Stimulated activated CD4-positive, alpha-beta T cell treated with anti-CD3 and anti-CD28 coated beads, Interleukin-12 subunit alpha, Interleukin-12 subunit beta, amount 100 ng/mL, for 4 hours (primary cell): Measurements from ENCODE around the gene ZNF491.
"Not testable (repeated sequence)": the region's sequence is repeated elsewhere in the genome, so short reads cannot be mapped to it uniquely, and the experiment has no call there.

ENCODE experiments used
- DNase-seq: peaks from one replicate; pipeline ENCODE4 v3.0.0-alpha.2; 2020

The ZNF491 gene

DNA sequence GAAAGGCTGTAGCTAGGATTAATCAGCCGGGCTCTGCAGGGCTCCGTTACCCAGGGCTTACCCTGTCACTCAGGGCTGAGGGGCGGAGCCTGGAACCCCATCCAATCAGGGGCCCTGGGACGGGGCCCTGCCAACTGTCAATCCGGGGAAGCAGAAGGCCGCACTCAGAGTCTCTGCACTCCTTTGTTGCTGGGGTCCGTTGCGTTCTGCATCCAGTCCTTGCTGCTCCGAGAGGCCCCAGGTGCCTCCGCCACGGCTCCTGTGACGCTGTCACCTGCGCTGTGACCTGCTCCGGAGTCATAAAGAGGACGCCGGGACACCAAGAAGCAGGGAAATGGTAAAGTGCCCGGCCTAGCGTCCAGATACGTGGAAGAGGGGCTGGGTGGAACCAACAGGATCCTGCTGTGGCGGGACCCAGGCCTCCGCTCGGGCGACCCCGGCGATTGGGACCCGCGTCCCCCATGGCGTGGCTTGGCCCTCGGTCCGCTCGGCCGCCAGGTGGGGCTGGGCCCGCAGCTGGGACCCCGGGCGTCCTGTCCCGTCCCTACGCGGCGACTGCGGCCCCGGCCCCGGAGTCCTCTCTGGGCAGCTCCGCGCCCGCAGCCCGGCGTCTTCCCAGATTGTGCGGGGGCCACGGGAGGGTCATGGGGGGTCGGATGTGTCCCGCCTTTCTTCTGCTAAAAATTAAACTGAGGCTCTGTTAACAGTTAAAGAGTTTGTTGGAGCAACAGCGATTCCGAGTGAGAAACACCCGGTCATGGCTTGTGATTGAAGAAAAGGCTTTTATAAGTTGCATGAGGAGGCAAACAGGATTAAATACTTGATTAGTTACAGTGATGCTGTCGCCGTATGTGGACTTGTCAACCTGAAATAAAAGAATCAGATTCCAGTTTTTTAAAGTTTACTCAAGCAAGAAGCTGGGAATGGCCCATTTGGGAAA, at the start of gene ZNF491:
Gene ZNF491, plus strand, starts transcription at position 133 of the 940 bp plus-strand sequence. CDS start 7,431 bp downstream, outside the sequence.
- peak; percentile 87 for DNase-seq

DNA sequence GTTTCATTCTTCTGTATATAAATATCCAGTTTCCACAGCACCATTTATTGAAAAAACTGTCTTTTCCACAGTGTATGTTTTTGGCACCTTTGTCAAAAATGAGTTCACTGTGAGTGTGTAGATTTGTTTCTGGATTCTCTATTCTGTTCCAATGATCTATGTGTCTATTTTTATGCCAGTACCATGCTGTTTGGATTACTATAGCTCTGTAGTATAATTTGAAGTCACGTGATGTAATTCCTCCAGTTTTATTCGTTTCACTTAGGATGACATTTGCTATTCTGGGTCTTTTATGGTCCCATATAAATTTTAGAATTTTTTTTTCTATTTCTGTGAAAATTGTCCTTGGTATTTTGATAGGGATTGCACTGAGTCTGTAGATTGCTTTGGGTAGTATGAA, 48.6 kb upstream of the ZNF491 start:
- no peak for DNase-seq

- DNase-seq = no peak
These were observed 46.0 kb upstream of the ZNF491 start for GRCh38 chr19:11752244-11752736.

DNA sequence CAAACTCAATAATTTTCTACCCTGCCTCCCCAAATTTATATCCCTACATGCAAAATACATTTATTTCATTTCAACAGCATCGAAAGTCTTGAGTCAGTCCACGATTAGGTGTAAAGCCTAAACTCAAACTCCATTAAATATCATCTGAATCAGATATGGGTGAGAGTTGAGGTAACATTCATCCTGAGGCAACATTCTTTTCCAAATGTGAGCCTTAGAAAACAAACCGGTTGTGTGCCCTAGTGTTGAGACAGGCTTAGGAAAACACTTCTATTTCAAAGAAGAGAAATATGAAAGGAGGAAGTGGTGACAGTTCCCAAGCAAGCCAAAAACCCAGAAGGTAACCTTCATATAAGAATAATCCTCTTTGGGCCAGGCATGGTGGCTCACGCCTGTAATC, 43.7 kb upstream of the ZNF491 start:
- DNase-seq = no peak

GRCh38 chr19:11756965-11757364, 41.4 kb upstream of the ZNF491 start:
- no peak for DNase-seq

DNA sequence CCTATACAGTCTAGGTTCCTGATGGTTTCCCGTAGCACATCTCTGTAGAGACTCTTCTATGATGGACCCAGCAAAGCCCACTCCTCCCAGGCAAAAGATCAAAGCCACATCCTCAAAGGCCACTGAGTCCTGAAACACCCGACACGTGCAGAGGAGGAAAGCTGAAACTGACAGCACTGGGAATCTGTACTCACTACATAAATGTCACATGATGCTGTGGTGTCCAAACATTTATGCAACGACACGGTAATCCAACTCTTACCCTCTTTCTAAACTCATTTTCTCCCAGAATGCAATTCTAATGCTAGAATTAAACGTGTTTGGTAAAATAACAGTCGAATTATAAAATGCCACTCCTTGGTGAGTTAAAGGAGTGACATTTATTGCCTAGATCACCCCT, 38.5 kb upstream of the ZNF491 start:
- DNase-seq = no peak

GRCh38 chr19:11763117-11763516, 35.2 kb upstream of the ZNF491 start:
- DNase-seq = no peak

GRCh38 chr19:11763611-11764010, 34.7 kb upstream of the ZNF491 start:
- no peak for DNase-seq

- peak; percentile 94 for DNase-seq
These were observed 31.4 kb upstream of the ZNF491 start, which contains the start of gene ZNF441 for GRCh38 chr19:11766597-11767591. Gene ZNF441 (plus strand): TSS chr19:11767000. CDS start chr19:11767194, 194 bp downstream.

DNA sequence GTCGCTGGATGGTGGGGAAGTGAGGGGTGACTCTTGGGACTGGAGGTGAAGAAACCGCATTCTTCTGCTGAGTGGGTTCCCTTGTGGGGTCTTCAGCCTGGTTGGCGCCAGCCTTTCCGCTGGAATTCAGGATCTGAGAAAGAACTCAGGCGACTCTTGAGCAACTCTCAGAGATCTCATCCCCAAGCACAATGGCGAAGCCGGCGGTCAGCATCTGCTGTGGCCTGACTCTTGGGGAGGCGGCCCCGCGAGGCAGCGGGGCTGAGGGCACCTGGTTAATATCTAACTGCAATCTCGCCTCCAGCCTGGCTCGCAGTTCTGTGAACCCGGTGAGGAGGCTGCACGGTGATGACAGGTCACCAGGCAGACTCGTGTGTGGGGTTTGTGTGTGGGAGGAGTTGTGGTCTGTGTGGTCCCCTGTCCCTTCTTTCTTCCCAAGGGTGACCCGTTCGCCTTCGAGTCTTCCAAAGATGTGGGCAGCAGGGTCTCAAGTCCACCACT, 30.6 kb upstream of the ZNF491 start:
- DNase-seq = peak; percentile 10

GRCh38 chr19:11769995-11770394, 28.3 kb upstream of the ZNF491 start:
- DNase-seq = no peak

DNA sequence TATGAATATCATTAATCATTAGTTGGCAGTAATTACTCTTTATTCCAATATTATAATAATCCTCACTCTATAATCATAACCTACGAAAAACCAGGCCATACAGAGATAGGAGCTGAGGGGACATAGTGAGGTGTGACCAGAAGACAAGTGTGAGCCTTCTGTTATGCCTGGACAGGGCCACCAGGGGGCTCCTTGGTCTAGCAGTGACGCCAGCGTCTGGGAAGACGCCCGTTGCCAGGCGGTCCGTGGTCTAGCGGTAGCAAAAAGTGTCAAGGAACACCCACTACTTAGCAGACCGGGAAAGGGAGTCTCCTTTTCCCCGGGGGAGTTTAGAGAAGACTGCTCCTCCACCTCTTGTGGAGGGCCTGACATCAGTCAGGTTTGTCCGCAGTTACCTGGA, 26.8 kb upstream of the ZNF491 start:
- not testable (repeated sequence) for DNase-seq

GRCh38 chr19:11776669-11777068, 21.7 kb upstream of the ZNF491 start:
- DNase-seq = not testable (repeated sequence)

- no peak for DNase-seq
These were observed 17.8 kb upstream of the ZNF491 start for GRCh38 chr19:11780431-11781020.

- DNase-seq = no peak
These were observed 16.8 kb upstream of the ZNF491 start for GRCh38 chr19:11781295-11782057.

DNA sequence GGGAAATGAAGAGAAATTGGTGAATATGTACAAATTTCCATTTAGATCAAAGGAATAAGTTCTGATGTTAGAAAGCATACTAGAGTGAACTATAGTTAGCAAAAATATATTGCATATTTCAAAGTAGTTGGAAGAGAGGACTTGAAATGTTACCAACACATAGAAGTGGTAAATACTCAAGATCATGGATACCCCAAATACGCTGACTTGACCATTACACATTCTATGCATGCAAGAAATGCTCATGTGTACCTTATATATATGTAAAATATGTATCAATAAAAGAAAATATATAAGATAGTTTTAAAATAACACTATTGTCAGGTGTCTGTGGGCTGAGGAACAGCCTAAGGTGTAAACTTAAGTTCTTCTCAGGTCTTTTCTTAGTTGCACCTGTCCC, 14.6 kb upstream of the ZNF491 start:
- no peak for DNase-seq

- DNase-seq = no peak
These were observed 14.0 kb upstream of the ZNF491 start for GRCh38 chr19:11784356-11784755.

DNA sequence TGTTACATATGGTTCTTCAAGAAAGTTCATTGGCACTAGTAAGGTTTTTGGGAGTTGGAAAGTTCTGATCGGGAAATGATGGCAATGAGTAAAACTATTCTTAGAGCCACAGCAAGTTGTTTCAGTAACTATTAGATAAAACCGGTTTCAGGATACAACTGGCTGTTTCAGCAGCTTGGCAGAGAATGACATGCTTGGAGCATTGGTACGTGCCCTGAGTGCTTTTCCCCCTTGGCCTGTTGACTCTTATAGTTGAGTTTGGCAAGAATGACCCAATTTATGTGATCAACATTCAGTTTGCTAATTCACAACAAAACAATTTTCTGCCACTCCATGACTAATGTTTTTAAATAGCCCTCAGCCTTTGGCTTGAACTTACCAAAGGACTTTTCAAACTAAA, 10.8 kb upstream of the ZNF491 start:
- DNase-seq = no peak

DNA sequence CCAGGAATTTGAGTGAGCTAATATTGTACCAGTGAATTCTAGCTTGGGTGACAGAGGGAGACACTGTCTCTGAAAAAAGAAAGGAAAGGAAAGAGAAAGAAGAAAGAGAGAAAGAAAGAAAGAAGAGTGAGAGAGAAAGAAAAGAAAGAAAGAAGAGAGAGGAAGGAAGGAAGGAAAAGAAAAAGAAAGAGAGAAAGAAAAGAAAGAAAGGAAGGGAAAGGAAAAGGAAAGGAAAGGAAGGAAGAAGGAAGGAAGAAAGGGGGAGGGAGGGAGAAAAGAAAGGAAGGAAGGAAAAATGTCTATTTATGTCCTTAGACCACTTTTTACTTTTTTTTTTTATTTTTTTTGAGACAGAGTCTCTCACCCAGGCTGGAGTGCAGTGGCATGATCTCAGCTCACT, 5.4 kb upstream of the ZNF491 start:
- no peak for DNase-seq

DNA sequence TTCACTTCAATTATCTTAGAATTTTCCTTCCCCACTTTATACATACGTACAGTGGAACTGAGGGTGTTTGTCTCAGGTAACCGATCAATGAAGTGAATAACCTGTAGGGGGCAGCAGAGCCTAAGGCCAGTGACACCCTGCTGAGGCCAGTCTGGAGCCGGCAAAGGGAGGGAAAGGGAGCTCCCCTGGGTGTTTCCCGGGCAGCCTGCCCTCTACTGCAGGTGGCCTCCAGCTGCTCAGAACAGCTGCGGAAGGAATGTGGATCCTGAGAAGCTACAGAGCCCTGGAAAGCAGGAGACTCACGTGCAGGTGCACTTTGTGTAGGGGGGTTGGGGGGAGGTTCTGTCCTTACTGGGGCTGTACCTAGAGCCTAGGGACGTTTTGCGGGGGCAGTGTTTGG, 832 bp upstream of the ZNF491 start:
- peak; percentile 64 for DNase-seq

DNA sequence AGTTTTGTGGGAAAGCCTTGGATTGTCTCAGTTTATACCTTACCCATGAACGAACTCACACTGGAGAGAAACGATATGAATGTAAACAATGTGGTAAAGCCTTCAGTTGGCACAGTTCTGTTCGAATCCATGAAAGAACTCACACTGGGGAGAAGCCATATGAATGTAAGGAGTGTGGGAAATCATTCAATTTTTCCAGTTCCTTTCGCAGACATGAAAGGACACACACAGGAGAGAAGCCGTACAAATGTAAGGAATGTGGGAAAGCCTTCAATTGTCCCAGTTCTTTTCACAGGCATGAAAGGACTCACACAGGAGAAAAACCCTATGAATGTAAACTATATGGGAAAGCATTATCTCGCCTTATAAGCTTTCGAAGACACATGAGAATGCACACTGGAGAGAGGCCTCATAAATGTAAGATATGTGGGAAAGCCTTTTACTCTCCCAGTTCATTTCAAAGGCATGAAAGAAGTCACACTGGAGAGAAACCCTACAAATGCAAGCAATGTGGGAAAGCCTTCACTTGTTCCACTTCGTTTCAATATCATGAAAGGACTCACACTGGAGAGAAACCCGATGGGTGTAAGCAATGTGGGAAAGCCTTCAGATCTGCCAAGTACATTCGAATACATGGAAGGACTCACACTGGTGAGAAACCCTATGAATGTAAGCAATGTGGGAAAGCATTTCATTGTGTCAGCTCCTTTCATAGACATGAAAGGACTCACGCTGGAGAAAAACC, 8.2 kb downstream of the ZNF491 start:
- no peak for DNase-seq
